K562 (cell line): ENCODE measurements around the gene FAM227B. TPM values are rescaled to one million over a fixed set of nuclear protein-coding genes. Genes with fewer than 3 reads are reported as not detected.

Experiments
- ATAC-seq: fragments of 200-7000 bp; cut with Tn5 transposase; 3 replicates; pipeline ENCODE4 v1.9.1; 2020; ENCODE audit warnings: moderate library complexity
- BruUV-seq: library from RNA; stranded (reverse); fragments of 400-500 nt; replicated peaks from 2 replicates; lab custom pipeline; 2021; lab: Mats Ljungman, UMichigan
- CTCF ChIA-PET: fragments of 300-600 bp; formaldehyde crosslinking; extraction: SDS; loops from one replicate; lab custom pipeline; 2021; ENCODE audit warnings: low intra/inter-chr PET ratio; lab: Yijun Ruan, JAX
- POLR2A ChIA-PET: fragments of 300-600, 350-650 bp; sonication (Branson Sonifier 250); formaldehyde crosslinking; extraction: SDS; loops from one replicate; lab custom pipeline; 2021; ENCODE audit warnings: antibody characterized with exemption, inconsistent platforms; lab: Yijun Ruan, JAX
- DNase-seq, 4 experiments: peaks; one replicate each; pipeline versions ENCODE4 v3.0.0 to v3.0.0-alpha.2; 2011 to 2018; ENCODE audit warnings: low spot score in 3 of 4, mixed read lengths in 3 of 4; ENCODE audit errors: extremely low read depth in 1 of 4
- FAIRE-seq: peaks from 2 replicates; lab custom pipeline; 2011; peaks lifted over from hg19 to GRCh38; lab: Jason Lieb, UNC
- H2AFZ ChIP-seq: 2 replicates; pipeline ENCODE4 v1.6.0; 2011; ENCODE audit warnings: low read depth, low read length, control low read depth, inconsistent platforms
- H3K27ac ChIP-seq: fragments of 200-600 bp; 3 replicates; pipeline ENCODE4 v1.8.0; 2011; ENCODE audit warnings: low read depth, mild to moderate bottlenecking, control low read depth, inconsistent platforms, low read length, moderate library complexity, mixed read lengths; ENCODE audit errors: extremely low read depth
- H3K27me3 ChIP-seq, 2 experiments: fragments of 300-600 bp in 1 of 2; 2 replicates in 1 of 2; 3 replicates in 1 of 2; pipeline versions ENCODE4 v1.6.0 to v1.8.0; 2011; ENCODE audit warnings: inconsistent platforms in 2 of 2, low read length in 2 of 2, mild to moderate bottlenecking in 1 of 2, mixed read lengths in 1 of 2, moderate library complexity in 1 of 2; ENCODE audit not compliant: control insufficient read depth in 2 of 2, insufficient read depth in 2 of 2
- H3K36me3 ChIP-seq: fragments of 300-600 bp; 3 replicates; pipeline ENCODE4 v1.8.0; 2011; ENCODE audit warnings: mild to moderate bottlenecking, low read length, inconsistent platforms; ENCODE audit not compliant: control insufficient read depth, insufficient read depth
- H3K4me1 ChIP-seq, 2 experiments: fragments of 200-600 bp in 1 of 2; replicated peaks in 1 of 2; 2 replicates in 1 of 2; 3 replicates in 1 of 2; pipeline versions ENCODE4 v1.5.1 to v1.8.0; 2011; ENCODE audit warnings: inconsistent platforms in 2 of 2, low read length in 2 of 2, mild to moderate bottlenecking in 1 of 2, mixed read lengths in 1 of 2, moderate library complexity in 1 of 2; ENCODE audit not compliant: control insufficient read depth in 2 of 2, insufficient read depth in 2 of 2
- H3K4me2 ChIP-seq: 2 replicates; pipeline ENCODE4 v1.6.1; 2011; ENCODE audit warnings: low read length, control low read depth, inconsistent platforms, mixed read lengths; ENCODE audit not compliant: insufficient read depth
- H3K4me3 ChIP-seq: fragments of 200-600 bp; sonication (generic), shearing (Covaris generic); 2 replicates; pipeline ENCODE4 v1.5.1; 2016; ENCODE audit warnings: control low read depth, inconsistent platforms
- H3K79me2 ChIP-seq: fragments of 200-600 bp; 3 replicates; pipeline ENCODE4 v1.8.0; 2011; ENCODE audit warnings: low read length, inconsistent platforms; ENCODE audit not compliant: control insufficient read depth, insufficient read depth
- H3K9ac ChIP-seq, 2 experiments: 2 replicates each; pipeline versions ENCODE4 v1.6.0 to v1.6.1; 2011; ENCODE audit warnings: low read depth in 2 of 2, low read length in 2 of 2, control low read depth in 1 of 2, inconsistent platforms in 1 of 2, mild to moderate bottlenecking in 1 of 2, mixed read lengths in 1 of 2; ENCODE audit not compliant: insufficient read depth in 1 of 2
- H3K9me1 ChIP-seq: one replicate; pipeline ENCODE4 v1.6.0; 2011; ENCODE audit warnings: inconsistent platforms, mild to moderate bottlenecking, low read length, moderate library complexity; ENCODE audit not compliant: control insufficient read depth, insufficient read depth
- H3K9me3 ChIP-seq: replicated peaks from 2 replicates; pipeline ENCODE4 v1.5.1; 2011; ENCODE audit warnings: low read depth, low read length, inconsistent platforms; ENCODE audit not compliant: control insufficient read depth, insufficient read depth
- H4K20me1 ChIP-seq: replicated peaks from 2 replicates; pipeline ENCODE4 v1.6.1; 2011; ENCODE audit warnings: low read length, inconsistent platforms, mixed read lengths; ENCODE audit not compliant: control insufficient read depth, insufficient read depth
- CBX5 ChIP-seq: IDR thresholded peaks from 2 replicates; pipeline ENCODE4 v1.6.1; 2014; ENCODE audit warnings: low read depth, borderline replicate concordance
- CCAR2 ChIP-seq: fragments of 200-400 bp; formaldehyde crosslinking; IDR thresholded peaks from 2 replicates; pipeline ENCODE4 v1.6.1; 2017; ENCODE audit warnings: mild to moderate bottlenecking, low read depth, low read length
- CREBBP ChIP-seq: IDR thresholded peaks from one replicate; pipeline ENCODE4 v1.6.1; 2012; ENCODE audit warnings: low read depth, mild to moderate bottlenecking, control low read depth, inconsistent platforms, low read length
- CTBP1 ChIP-seq: fragments of 450-650 bp; IDR thresholded peaks from 2 replicates; pipeline ENCODE4 v1.6.1; 2016; ENCODE audit warnings: borderline replicate concordance
- E2F6 ChIP-seq, 2 experiments: IDR thresholded peaks; 2 replicates each; pipeline ENCODE4 v1.6.1; 2011; ENCODE audit warnings: borderline replicate concordance in 1 of 2, control low read depth in 1 of 2, low read depth in 1 of 2, low read length in 1 of 2, mild to moderate bottlenecking in 1 of 2, mixed read lengths in 1 of 2, moderate library complexity in 1 of 2; ENCODE audit not compliant: insufficient read depth in 1 of 2, insufficient read length in 1 of 2, poor library complexity in 1 of 2, severe bottlenecking in 1 of 2; ENCODE audit errors: extremely low read depth in 1 of 2
- KLF13 ChIP-seq: fragments of 450-650 bp; IDR thresholded peaks from 2 replicates; pipeline ENCODE4 v1.6.1; 2016; ENCODE audit warnings: missing genetic modification characterization, low read depth, mild to moderate bottlenecking, missing compliant biosample characterization, moderate library complexity, borderline replicate concordance
- MEF2D ChIP-seq: conservative IDR thresholded peaks from 2 replicates; pipeline ENCODE4 v1.6.1; 2016; ENCODE audit warnings: low read depth, missing genetic modification characterization, missing compliant biosample characterization
- NCOA4 ChIP-seq: fragments of 450-650 bp; IDR thresholded peaks from 2 replicates; pipeline ENCODE4 v1.6.1; 2018; ENCODE audit warnings: mild to moderate bottlenecking; ENCODE audit not compliant: partially characterized antibody
- PRMT5 ChIP-seq: sonication (generic); formaldehyde crosslinking; IDR thresholded peaks from 2 replicates; pipeline ENCODE4 v1.5.0; 2020; ENCODE audit warnings: missing genetic modification reagents
- TEAD4 ChIP-seq, 2 experiments: sonication (generic) in 1 of 2; formaldehyde crosslinking in 1 of 2; IDR thresholded peaks; 2 replicates each; pipeline versions ENCODE4 v1.6.1 to v1.8.0; 2012 to 2022; ENCODE audit warnings: borderline replicate concordance in 1 of 2, inconsistent platforms in 1 of 2, low read length in 1 of 2, mild to moderate bottlenecking in 1 of 2, missing genetic modification reagents in 1 of 2
- ZNF124 ChIP-seq: sonication (generic); formaldehyde crosslinking; IDR thresholded peaks from 2 replicates; pipeline ENCODE4 v1.8.1; 2022; ENCODE audit warnings: missing genetic modification reagents
- ZNF212 ChIP-seq: fragments of 450-650 bp; formaldehyde crosslinking; IDR thresholded peaks from 2 replicates; pipeline ENCODE4 v1.4.0; 2020; ENCODE audit warnings: mild to moderate bottlenecking
- ZNF277 ChIP-seq: fragments of 250-450 bp; sonication (Bioruptor Pico); IDR thresholded peaks from 2 replicates; pipeline ENCODE4 v1.8.0; 2022; ENCODE audit warnings: inconsistent platforms, mild to moderate bottlenecking, moderate library complexity, borderline replicate concordance
- ZNF408 ChIP-seq: fragments of 250-450 bp; sonication (Bioruptor Pico); IDR thresholded peaks from 2 replicates; pipeline ENCODE4 v1.4.0; 2020; ENCODE audit warnings: low read depth, mild to moderate bottlenecking, moderate library complexity
- WGBS: fragments of 100-300 bp; shearing (Covaris generic); methylation state at CpG from one replicate; pipeline ENCODE4 v1.1.6; 2016; ENCODE audit warnings: low coverage, mixed read lengths; ENCODE audit not compliant: insufficient coverage; ENCODE audit errors: missing lambda C conversion rate; 5-methylcytosine and 5-hydroxymethylcytosine counted together
- in situ Hi-C: fragments of 300-500 bp; cut with MboI; formaldehyde crosslinking; loops from 4 replicates; pipeline ENCODE4 v1.15.0; 2018; ENCODE audit warnings: inconsistent platforms, mixed read lengths
- intact Hi-C: fragments of 100-400 bp; cut with micrococcal nuclease; formaldehyde crosslinking; loops from 2 replicates; pipeline ENCODE4 v1.14.2; 2022
- polyA plus RNA-seq, 8 experiments: library from polyadenylated mRNA; depleted of rRNA in 4 of 8; stranded (reverse) in 5 of 8; unstranded in 3 of 8; fragments of >200 nt; fragmentation: Nextera tagmentation in 2 of 8; fragmentation: Illumina TruSeq in 1 of 8; extraction: Ambion mirVana in 2 of 8; extraction: Trizol in 1 of 8; gene quantifications; 2 replicates each; pipeline versions ENCODE4 v1.2.1 to v1.2.3, GENCODE V29; 2011 to 2014; ENCODE audit warnings: inconsistent platforms in 1 of 8, missing spikeins in 1 of 8
- total RNA-seq, 7 experiments: library from RNA; depleted of rRNA in 6 of 7; stranded (reverse); fragments of >200 nt in 6 of 7; fragmentation: Illumina TruSeq in 2 of 7; extraction: Trizol in 2 of 7; gene quantifications; 2 replicates each; pipeline versions ENCODE4 v1.2.1 to v1.2.3, GENCODE V29; 2011 to 2021; ENCODE audit warnings: low replicate concordance in 1 of 7
- TF ChIP-seq, protein P1 (sequence below): IDR thresholded peaks from 2 replicates; pipeline ENCODE4 v1.6.1; 2012; ENCODE audit warnings: low read depth, low read length, improper control_type of control experiment, borderline replicate concordance

Gene FAM227B
- total and polyA plus RNA-seq, 9 of the 15 experiments (the other 6 are each of a cell fraction or from before 2014, with no cell fraction given), result 5.1 to 12.5 (median 11.2) TPM

GRCh38 chr15:49309889-49310288, 310.7 kb downstream of the FAM227B start (continued):
- no peak for TF ChIP-seq E2F6 (IDR thresholded peaks at IDR 0.05; ENCODE audit: borderline replicate concordance in 1 of 2, extremely low read depth in 1 of 2, insufficient read depth in 1 of 2, insufficient read length in 1 of 2, low read depth in 1 of 2, low read length in 1 of 2, poor library complexity in 1 of 2, severe bottlenecking in 1 of 2)
- no peak for TF ChIP-seq ZNF277 (CRISPR knock-in tag)

DNA sequence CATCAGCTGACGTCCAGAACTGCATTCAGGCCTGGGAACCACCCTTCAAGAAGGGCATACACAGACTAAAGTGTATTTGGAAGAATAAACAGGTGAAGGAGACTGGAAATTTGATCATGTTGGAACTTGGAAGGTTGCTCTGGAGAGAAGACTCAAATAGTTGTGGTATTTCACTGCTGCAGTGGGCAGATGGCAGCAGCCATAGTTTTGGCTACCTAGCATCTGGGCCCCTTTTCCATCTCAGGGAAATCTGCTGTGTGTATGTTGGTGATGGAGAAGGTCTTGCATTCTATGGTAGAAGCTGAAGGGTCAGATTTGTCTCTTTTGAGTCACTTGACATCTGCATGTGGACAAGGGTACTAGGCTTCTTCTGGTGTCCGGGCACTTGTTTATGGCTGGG, 311.9 kb downstream of the FAM227B start:
- no peaks in the 10 kb centered on the region for H3K27me3 ChIP-seq
- H3K4me3 ChIP-seq, result no peak overlapping the region
- POLR2A ChIA-PET, result interaction anchor here (2.1 kb wide), 1 partner anchor 11 kb away, joined by 5 read pairs; no protein-coding TSS in a partner anchor
- no peaks in the 10 kb centered on the region for H4K20me1 ChIP-seq
- no peak overlapping the region for H3K9ac ChIP-seq
- no peak for DNase-seq
- CTCF ChIA-PET, result no interaction called here
- FAIRE-seq, result no peak
- BruUV-seq, result no TSS peak
- ATAC-seq, result no peak
- no peaks in the 10 kb centered on the region for H3K9me1 ChIP-seq
- in situ Hi-C loops (no loop called here), intact Hi-C loops (no loop called here)
- H3K27ac ChIP-seq, result no peak overlapping the region
- WGBS, result 78% methylated on average over 2 of the region's 2 CpGs
- H3K79me2 ChIP-seq, result no peaks in the 10 kb centered on the region
- H3K4me1 ChIP-seq, result no peaks in the 10 kb centered on the region
- H3K9me3 ChIP-seq, result no peaks in the 10 kb centered on the region
- peaks cover 43% of the 10 kb centered on the region for H3K36me3 ChIP-seq
- H2AFZ ChIP-seq, result no peak overlapping the region
- no peak overlapping the region for H3K4me2 ChIP-seq
- TF ChIP-seq KLF13, result no peak
- no peak for TF ChIP-seq ZNF124 (CRISPR knock-in tag)
- TF ChIP-seq CCAR2, result no peak
- no peak for TF ChIP-seq MEF2D
- TF ChIP-seq PRMT5 (CRISPR knock-in tag), result no peak
- TF ChIP-seq CBX5, result no peak
- TF ChIP-seq TEAD4 (IDR thresholded peaks at IDR 0.05; ENCODE audit: low read length), result no peak
- TF ChIP-seq TEAD4 (CRISPR knock-in tag; IDR thresholded peaks at IDR 0.05; ENCODE audit: borderline replicate concordance), result no peak
- TF ChIP-seq ZNF212 (CRISPR knock-in tag), result no peak
- TF ChIP-seq, protein P1, sequence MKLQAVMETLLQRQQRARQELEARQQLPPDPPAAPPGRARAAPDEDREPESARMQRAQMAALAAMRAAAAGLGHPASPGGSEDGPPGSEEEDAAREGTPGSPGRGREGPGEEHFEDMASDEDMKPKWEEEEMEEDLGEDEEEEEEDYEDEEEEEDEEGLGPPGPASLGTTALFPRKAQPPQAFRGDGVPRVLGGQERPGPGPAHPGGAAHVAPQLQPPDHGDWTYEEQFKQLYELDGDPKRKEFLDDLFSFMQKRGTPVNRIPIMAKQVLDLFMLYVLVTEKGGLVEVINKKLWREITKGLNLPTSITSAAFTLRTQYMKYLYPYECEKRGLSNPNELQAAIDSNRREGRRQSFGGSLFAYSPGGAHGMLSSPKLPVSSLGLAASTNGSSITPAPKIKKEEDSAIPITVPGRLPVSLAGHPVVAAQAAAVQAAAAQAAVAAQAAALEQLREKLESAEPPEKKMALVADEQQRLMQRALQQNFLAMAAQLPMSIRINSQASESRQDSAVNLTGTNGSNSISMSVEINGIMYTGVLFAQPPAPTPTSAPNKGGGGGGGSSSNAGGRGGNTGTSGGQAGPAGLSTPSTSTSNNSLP, result no peak
- TF ChIP-seq CTBP1, result no peak
- TF ChIP-seq CREBBP, result no peak
- no peak for TF ChIP-seq NCOA4
- no peak for TF ChIP-seq ZNF408 (CRISPR knock-in tag)
